Endothelial cell of umbilical vein (primary cell): ENCODE data around the gene CCDC91. TPM values are rescaled to one million over a fixed set of nuclear protein-coding genes. Genes with fewer than 3 reads are reported as not detected.
A peak's percentile ranks its signal among the peaks of the same experiment; 100 is the strongest.

Experiments
- BruUV-seq: library from RNA; stranded (reverse); fragments of 400-500 nt; replicated peaks from 2 replicates; lab custom pipeline; 2021; lab: Mats Ljungman, UMichigan
- CTCF ChIA-PET: fragments of 300-600, 350-600 bp; sonication (Branson Sonifier 250); formaldehyde crosslinking; loops from one replicate; lab custom pipeline; 2021; ENCODE audit warnings: antibody characterized with exemption, inconsistent platforms; lab: Charles Lee
- POLR2A ChIA-PET: fragments of 300-600, 350-600 bp; sonication (Branson Sonifier 250); formaldehyde crosslinking; loops from one replicate; lab custom pipeline; 2021; ENCODE audit warnings: antibody characterized with exemption, inconsistent platforms; lab: Charles Lee
- DNase-seq: peaks from one replicate; pipeline ENCODE4 v3.0.0-alpha.2; 2011; ENCODE audit warnings: low read depth, low spot score
- FAIRE-seq: peaks from 2 replicates; lab custom pipeline; 2011; peaks lifted over from hg19 to GRCh38; lab: Jason Lieb, UNC
- H2AFZ ChIP-seq: 2 replicates; pipeline ENCODE4 v1.6.0; 2012; ENCODE audit warnings: low read depth, low read length, control low read depth, inconsistent platforms
- H3K27ac ChIP-seq: 2 replicates; pipeline ENCODE4 v1.5.1; 2011; ENCODE audit warnings: low read depth, mild to moderate bottlenecking, control low read depth, low read length, moderate library complexity; ENCODE audit not compliant: insufficient read depth
- H3K27me3 ChIP-seq, 2 experiments: 2 replicates each; pipeline versions ENCODE4 v1.6.0 to v1.6.1; 2011; ENCODE audit warnings: low read length in 2 of 2, mixed read lengths in 1 of 2; ENCODE audit not compliant: control insufficient read depth in 2 of 2, insufficient read depth in 2 of 2
- H3K36me3 ChIP-seq, 2 experiments: 2 replicates in 1 of 2; 3 replicates in 1 of 2; pipeline ENCODE4 v1.5.1; 2011; ENCODE audit warnings: low read length in 2 of 2, mild to moderate bottlenecking in 1 of 2, moderate library complexity in 1 of 2; ENCODE audit not compliant: control insufficient read depth in 2 of 2, insufficient read depth in 2 of 2; ENCODE audit errors: extremely low read depth in 1 of 2
- H3K4me1 ChIP-seq: 3 replicates; pipeline ENCODE4 v1.5.1; 2011; ENCODE audit warnings: mild to moderate bottlenecking, low read length; ENCODE audit not compliant: control insufficient read depth, insufficient read depth; ENCODE audit errors: extremely low read depth
- H3K4me2 ChIP-seq: 2 replicates; pipeline ENCODE4 v1.6.1; 2011; ENCODE audit warnings: low read length, control low read depth, mixed read lengths; ENCODE audit not compliant: insufficient read depth
- H3K4me3 ChIP-seq, 3 experiments: fragments of 200-600 bp in 1 of 3; sonication (generic), shearing (Covaris generic) in 1 of 3; replicated peaks in 1 of 3; 2 replicates each; pipeline ENCODE4 v1.5.1; 2011 to 2016; ENCODE audit warnings: control low read depth in 3 of 3, low read length in 3 of 3, mild to moderate bottlenecking in 2 of 3, inconsistent platforms in 1 of 3, low read depth in 1 of 3, moderate library complexity in 1 of 3; ENCODE audit not compliant: insufficient read depth in 1 of 3
- H3K79me2 ChIP-seq: 2 replicates; pipeline ENCODE4 v1.6.0; 2012; ENCODE audit warnings: low read length, inconsistent platforms; ENCODE audit not compliant: control insufficient read depth, insufficient read depth
- H3K9ac ChIP-seq: replicated peaks from 2 replicates; pipeline ENCODE3; 2011; ENCODE audit warnings: low read length, control low read depth; ENCODE audit not compliant: insufficient read depth; ENCODE audit errors: extremely low read depth
- H3K9me1 ChIP-seq: replicated peaks from 3 replicates; pipeline ENCODE4 v1.6.0; 2011; ENCODE audit warnings: mild to moderate bottlenecking, low read length; ENCODE audit not compliant: control insufficient read depth, insufficient read depth; ENCODE audit errors: extremely low read depth
- H3K9me3 ChIP-seq: replicated peaks from 2 replicates; pipeline ENCODE4 v1.5.1; 2012; ENCODE audit warnings: low read length, inconsistent platforms; ENCODE audit not compliant: control insufficient read depth, insufficient read depth
- H4K20me1 ChIP-seq: replicated peaks from 2 replicates; pipeline ENCODE3; 2011; ENCODE audit warnings: mild to moderate bottlenecking, low read length; ENCODE audit not compliant: control insufficient read depth, insufficient read depth; ENCODE audit errors: extremely low read depth
- EZH2 ChIP-seq: IDR thresholded peaks from 2 replicates; pipeline ENCODE4 v1.6.1; 2012; ENCODE audit warnings: borderline replicate concordance, low read depth, mild to moderate bottlenecking, moderate library complexity, low read length, inconsistent platforms; ENCODE audit not compliant: severe bottlenecking
- FOS ChIP-seq: IDR thresholded peaks from 2 replicates; pipeline ENCODE4 v1.6.1; 2011; ENCODE audit warnings: mild to moderate bottlenecking, low read length, moderate library complexity, borderline replicate concordance; ENCODE audit not compliant: insufficient read depth
- GATA2 ChIP-seq: IDR thresholded peaks from 2 replicates; pipeline ENCODE4 v1.7.0; 2011; ENCODE audit warnings: low read depth, mild to moderate bottlenecking, moderate library complexity, mixed read lengths, low read length; ENCODE audit not compliant: insufficient read length, insufficient read depth
- JUN ChIP-seq: IDR thresholded peaks from 2 replicates; pipeline ENCODE4 v1.6.1; 2011; ENCODE audit warnings: borderline replicate concordance, low read depth; ENCODE audit not compliant: insufficient read length, insufficient read depth
- MYC ChIP-seq: IDR thresholded peaks from one replicate; pipeline ENCODE4 v1.6.1; 2011; ENCODE audit warnings: mild to moderate bottlenecking, low read depth, low read length
- POLR2A ChIP-seq: IDR thresholded peaks from 2 replicates; pipeline ENCODE4 v1.6.1; 2012; ENCODE audit warnings: low read depth, mild to moderate bottlenecking, control low read depth, low read length
- POLR2AphosphoS5 ChIP-seq: IDR thresholded peaks from 2 replicates; pipeline ENCODE4 v1.6.1; 2012; ENCODE audit warnings: low read depth, mild to moderate bottlenecking, control low read depth, low read length, moderate library complexity; ENCODE audit not compliant: insufficient read depth
- dilution Hi-C: fragments of 300-500 bp; cut with MboI; formaldehyde crosslinking; loops from one replicate; pipeline ENCODE4 v1.15.0; 2019; ENCODE audit warnings: low sequenced_read_pairs; ENCODE audit not compliant: extremely low pct_ligation_motif_present
- intact Hi-C: fragments of 100-400 bp; cut with micrococcal nuclease; formaldehyde crosslinking; loops from one replicate; pipeline ENCODE4 v1.10.0; 2022
- polyA plus RNA-seq, 4 experiments: library from polyadenylated mRNA; depleted of rRNA in 3 of 4; stranded (reverse) in 3 of 4; unstranded in 1 of 4; fragments of >200 nt; gene quantifications; 2 replicates each; pipeline versions ENCODE4 v1.2.1 to v1.2.3, GENCODE V29; 2011 to 2012; ENCODE audit warnings: missing spikeins in 1 of 4
- total RNA-seq: library from RNA; stranded (reverse); gene quantifications from 2 replicates; pipeline ENCODE4 v1.2.3, GENCODE V29; 2021
- TF ChIP-seq, protein P1 (sequence below), 2 donors: IDR thresholded peaks; 1 replicate in 1 of 2; 2 replicates in 1 of 2; pipeline ENCODE4 v1.5.1; 2011; ENCODE audit warnings: low read length in 2 of 2, mild to moderate bottlenecking in 2 of 2, moderate library complexity in 2 of 2, control low read depth in 1 of 2, inconsistent platforms in 1 of 2, low read depth in 1 of 2; ENCODE audit not compliant: insufficient read depth in 1 of 2; ENCODE audit errors: extremely low read depth in 1 of 2
- TF ChIP-seq, protein P2 (sequence below): IDR thresholded peaks from 2 replicates; pipeline ENCODE4 v1.6.1; 2011; ENCODE audit not compliant: insufficient read depth, insufficient read length

CCDC91 gene
- total and polyA plus RNA-seq, 2 donors (not counting 3 experiments of a cell fraction or from before 2014, with no cell fraction given): 3.8 to 10.5 TPM

DNA sequence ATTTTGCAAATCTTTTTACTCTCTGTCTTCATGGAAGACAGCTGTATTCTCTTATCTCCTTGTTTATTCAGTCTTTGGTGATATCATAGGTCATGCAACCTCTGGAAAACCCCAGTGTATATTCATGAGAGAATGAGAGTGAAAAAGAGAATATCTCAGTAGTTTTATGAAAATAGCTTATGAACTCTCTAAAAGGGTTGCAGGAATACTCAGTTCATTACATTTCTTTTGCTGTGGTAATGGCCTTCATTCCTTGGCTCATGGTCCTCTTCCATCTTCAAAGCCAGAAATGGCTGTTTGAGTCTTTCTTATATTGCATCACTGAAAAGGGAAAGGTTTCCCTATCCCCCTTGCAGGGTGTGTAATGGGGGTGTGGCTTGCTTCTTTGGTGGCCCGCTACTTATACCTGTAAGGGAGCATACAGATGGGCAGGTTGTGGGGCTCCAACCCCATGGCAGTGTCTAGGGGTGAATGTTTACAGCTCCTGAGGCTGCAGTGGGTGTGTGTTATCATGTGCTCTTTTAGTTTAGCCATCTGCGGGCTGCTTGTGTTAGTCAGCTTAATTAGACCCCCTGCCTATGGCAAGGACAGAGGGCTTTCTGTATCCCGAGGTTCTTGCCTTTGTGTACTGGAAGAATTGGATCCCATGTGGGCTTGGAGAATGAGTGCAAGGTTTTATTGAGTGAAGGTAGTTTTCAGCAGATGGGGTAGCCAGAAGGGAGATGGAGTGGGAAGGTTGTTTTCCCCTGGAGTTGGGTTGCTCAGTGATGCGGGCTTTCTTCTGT is 150.2 kb downstream of the CCDC91 start:
- TF ChIP-seq POLR2AphosphoS5 (no peak), POLR2A (no peak), MYC (no peak), JUN (no peak), GATA2 (no peak), EZH2 (no peak), FOS (no peak)
- TF ChIP-seq, protein P1, sequence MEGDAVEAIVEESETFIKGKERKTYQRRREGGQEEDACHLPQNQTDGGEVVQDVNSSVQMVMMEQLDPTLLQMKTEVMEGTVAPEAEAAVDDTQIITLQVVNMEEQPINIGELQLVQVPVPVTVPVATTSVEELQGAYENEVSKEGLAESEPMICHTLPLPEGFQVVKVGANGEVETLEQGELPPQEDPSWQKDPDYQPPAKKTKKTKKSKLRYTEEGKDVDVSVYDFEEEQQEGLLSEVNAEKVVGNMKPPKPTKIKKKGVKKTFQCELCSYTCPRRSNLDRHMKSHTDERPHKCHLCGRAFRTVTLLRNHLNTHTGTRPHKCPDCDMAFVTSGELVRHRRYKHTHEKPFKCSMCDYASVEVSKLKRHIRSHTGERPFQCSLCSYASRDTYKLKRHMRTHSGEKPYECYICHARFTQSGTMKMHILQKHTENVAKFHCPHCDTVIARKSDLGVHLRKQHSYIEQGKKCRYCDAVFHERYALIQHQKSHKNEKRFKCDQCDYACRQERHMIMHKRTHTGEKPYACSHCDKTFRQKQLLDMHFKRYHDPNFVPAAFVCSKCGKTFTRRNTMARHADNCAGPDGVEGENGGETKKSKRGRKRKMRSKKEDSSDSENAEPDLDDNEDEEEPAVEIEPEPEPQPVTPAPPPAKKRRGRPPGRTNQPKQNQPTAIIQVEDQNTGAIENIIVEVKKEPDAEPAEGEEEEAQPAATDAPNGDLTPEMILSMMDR (IDR thresholded peaks at IDR 0.05; ENCODE audit: extremely low read depth in 1 of 2, insufficient read depth in 1 of 2, low read depth in 1 of 2, low read length in 2 of 2): no peak
- TF ChIP-seq, protein P2, sequence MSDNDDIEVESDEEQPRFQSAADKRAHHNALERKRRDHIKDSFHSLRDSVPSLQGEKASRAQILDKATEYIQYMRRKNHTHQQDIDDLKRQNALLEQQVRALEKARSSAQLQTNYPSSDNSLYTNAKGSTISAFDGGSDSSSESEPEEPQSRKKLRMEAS: no peak
- Histone ChIP-seq H3K9ac (no peak overlapping the region), H4K20me1 (no peaks in the 10 kb centered on the region), H3K27me3 (no peaks in the 10 kb centered on the region), H3K79me2 (no peaks in the 10 kb centered on the region), H3K4me3 (no peak overlapping the region), H3K27ac (no peak overlapping the region), H3K4me2 (no peak overlapping the region), H3K9me1 (no peaks in the 10 kb centered on the region), H3K36me3 (no peaks in the 10 kb centered on the region), H3K4me1 (no peaks in the 10 kb centered on the region), H3K9me3 (no peaks in the 10 kb centered on the region), H2AFZ (no peak overlapping the region)
- POLR2A ChIA-PET: no interaction called here
- dilution Hi-C loops: no loop called here
- CTCF ChIA-PET: interaction anchor here (0.8 to 1.2 kb wide), 4 partner anchors 13 to 55 kb away, joined by 3 to 4 read pairs (median 3); no protein-coding TSS in a partner anchor
- BruUV-seq: no TSS peak
- DNase-seq (peak; percentile 46), FAIRE-seq (no peak)
- intact Hi-C loops: no loop called here
